ENCODE data around the gene ANAPC16.

DNA sequence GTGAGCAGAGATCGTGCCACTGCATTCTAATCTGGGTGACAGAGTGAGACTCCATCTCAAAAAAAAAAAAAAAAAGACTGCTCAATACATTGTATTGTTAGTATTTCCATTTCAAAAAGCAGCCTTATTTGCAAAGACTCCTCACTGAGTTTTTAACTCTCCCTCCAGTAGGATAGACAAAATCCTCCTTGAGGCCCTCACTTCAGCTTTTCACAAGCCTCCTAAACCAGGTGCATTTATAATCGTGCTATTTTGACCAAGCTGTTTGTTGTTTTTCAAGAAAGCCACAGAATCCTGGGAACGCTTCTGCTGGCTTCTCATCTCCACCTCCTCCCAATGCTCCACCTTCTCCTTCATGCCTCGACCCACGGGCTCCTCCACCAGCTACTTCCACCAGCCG is 51.6 kb downstream of the ANAPC16 start:
- TF ChIP-seq, protein P1, sequence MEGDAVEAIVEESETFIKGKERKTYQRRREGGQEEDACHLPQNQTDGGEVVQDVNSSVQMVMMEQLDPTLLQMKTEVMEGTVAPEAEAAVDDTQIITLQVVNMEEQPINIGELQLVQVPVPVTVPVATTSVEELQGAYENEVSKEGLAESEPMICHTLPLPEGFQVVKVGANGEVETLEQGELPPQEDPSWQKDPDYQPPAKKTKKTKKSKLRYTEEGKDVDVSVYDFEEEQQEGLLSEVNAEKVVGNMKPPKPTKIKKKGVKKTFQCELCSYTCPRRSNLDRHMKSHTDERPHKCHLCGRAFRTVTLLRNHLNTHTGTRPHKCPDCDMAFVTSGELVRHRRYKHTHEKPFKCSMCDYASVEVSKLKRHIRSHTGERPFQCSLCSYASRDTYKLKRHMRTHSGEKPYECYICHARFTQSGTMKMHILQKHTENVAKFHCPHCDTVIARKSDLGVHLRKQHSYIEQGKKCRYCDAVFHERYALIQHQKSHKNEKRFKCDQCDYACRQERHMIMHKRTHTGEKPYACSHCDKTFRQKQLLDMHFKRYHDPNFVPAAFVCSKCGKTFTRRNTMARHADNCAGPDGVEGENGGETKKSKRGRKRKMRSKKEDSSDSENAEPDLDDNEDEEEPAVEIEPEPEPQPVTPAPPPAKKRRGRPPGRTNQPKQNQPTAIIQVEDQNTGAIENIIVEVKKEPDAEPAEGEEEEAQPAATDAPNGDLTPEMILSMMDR (IDR thresholded peaks at IDR 0.05): no peak
- TF ChIP-seq EZH2 (IDR thresholded peaks at IDR 0.05; ENCODE audit: borderline replicate concordance, insufficient read depth, low read depth, low read length, poor library complexity, severe bottlenecking): no peak

Measured in B cell (primary cell).